ENCODE results near the gene SH3RF2.

The SH3RF2 gene

DNA sequence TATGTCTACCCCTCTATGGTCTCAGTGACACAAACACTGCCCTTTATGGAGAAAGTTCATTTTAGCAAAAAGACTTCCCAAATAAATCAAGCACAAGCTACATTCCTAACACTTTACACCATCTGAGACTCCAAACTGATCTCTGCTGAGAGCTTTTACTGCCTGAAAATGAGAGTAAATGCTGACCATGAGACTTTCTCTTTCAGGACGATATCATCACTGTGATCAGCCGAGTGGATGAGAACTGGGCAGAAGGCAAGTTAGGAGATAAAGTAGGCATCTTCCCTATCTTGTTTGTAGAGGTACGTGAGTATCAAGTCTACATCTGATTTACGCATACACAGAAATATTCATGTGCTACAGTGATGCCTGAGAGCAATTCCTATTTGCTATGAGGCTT is 67.5 kb downstream of the SH3RF2 start:
- H4K20me1 ChIP-seq (ENCODE audit: insufficient read depth, low read length), result no peaks in the 10 kb centered on the region
- no peaks in the 10 kb centered on the region for H3K79me2 ChIP-seq (ENCODE audit: low read length)
- no peak overlapping the region for H3K4me2 ChIP-seq (ENCODE audit: low read depth, low read length)
- no peaks in the 10 kb centered on the region for H3K36me3 ChIP-seq (replicated peaks; ENCODE audit: insufficient read depth, low read length)
- no peak overlapping the region for H2AFZ ChIP-seq (ENCODE audit: low read length)
- no peaks in the 10 kb centered on the region for H3F3A ChIP-seq (ENCODE audit: insufficient read depth, low read length)
- H3K9ac ChIP-seq (ENCODE audit: low read length), result no peak overlapping the region
- H3K9me3 ChIP-seq (replicated peaks; ENCODE audit: insufficient read depth, low read length), result no peaks in the 10 kb centered on the region
- no peak overlapping the region for H3K27ac ChIP-seq (ENCODE audit: low read length)
- no peak for TF ChIP-seq EZH2 (optimal IDR thresholded peaks at IDR 0.05; ENCODE audit: low read depth, low read length)
- TF ChIP-seq, protein P1, sequence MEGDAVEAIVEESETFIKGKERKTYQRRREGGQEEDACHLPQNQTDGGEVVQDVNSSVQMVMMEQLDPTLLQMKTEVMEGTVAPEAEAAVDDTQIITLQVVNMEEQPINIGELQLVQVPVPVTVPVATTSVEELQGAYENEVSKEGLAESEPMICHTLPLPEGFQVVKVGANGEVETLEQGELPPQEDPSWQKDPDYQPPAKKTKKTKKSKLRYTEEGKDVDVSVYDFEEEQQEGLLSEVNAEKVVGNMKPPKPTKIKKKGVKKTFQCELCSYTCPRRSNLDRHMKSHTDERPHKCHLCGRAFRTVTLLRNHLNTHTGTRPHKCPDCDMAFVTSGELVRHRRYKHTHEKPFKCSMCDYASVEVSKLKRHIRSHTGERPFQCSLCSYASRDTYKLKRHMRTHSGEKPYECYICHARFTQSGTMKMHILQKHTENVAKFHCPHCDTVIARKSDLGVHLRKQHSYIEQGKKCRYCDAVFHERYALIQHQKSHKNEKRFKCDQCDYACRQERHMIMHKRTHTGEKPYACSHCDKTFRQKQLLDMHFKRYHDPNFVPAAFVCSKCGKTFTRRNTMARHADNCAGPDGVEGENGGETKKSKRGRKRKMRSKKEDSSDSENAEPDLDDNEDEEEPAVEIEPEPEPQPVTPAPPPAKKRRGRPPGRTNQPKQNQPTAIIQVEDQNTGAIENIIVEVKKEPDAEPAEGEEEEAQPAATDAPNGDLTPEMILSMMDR (IDR thresholded peaks at IDR 0.05; ENCODE audit: low read length), result no peak
- no peak for TF ChIP-seq EZH2phosphoT487 (IDR thresholded peaks at IDR 0.05; ENCODE audit: low read length)
- no peaks in the 10 kb centered on the region for H3K9me2 ChIP-seq (replicated peaks; ENCODE audit: insufficient read depth, low read length)
- no peak for DNase-seq
- no peaks in the 10 kb centered on the region for H3K27me3 ChIP-seq (replicated peaks; ENCODE audit: insufficient read depth, low read length)
- H3K4me3 ChIP-seq (ENCODE audit: low read length), result no peak overlapping the region
- H3K4me1 ChIP-seq (ENCODE audit: low read length), result no peaks in the 10 kb centered on the region

DNA sequence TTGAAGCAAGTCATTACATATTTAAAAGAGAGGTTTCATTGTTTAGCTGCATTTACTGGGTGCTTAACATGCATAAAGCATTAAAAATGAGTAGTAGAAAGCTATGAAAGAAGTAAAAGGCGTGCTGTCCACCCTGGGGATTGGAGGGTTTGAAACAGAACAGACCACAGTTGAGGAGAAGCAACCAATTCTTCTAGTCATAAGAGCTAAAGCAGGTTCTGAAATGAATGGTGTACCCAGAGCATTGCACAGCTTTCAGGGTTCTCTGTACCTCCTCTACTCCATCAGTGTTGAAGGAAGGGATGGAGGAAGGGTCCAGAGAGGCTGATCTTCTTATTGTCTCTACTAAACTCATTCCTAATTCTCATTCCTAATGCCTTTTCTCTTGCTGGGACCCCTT is 68.9 kb downstream of the SH3RF2 start:
- Histone ChIP-seq H3K27ac (ENCODE audit: low read length) (no peak overlapping the region), H3K79me2 (ENCODE audit: low read length) (no peaks in the 10 kb centered on the region), H3K4me3 (ENCODE audit: low read length) (no peak overlapping the region), H3K36me3 (replicated peaks; ENCODE audit: insufficient read depth, low read length) (no peaks in the 10 kb centered on the region), H3K9me3 (replicated peaks; ENCODE audit: insufficient read depth, low read length) (no peaks in the 10 kb centered on the region), H3K27me3 (replicated peaks; ENCODE audit: insufficient read depth, low read length) (no peaks in the 10 kb centered on the region), H3K9me2 (replicated peaks; ENCODE audit: insufficient read depth, low read length) (no peaks in the 10 kb centered on the region), H3F3A (ENCODE audit: insufficient read depth, low read length) (no peaks in the 10 kb centered on the region), H3K4me1 (ENCODE audit: low read length) (no peaks in the 10 kb centered on the region), H2AFZ (ENCODE audit: low read length) (no peak overlapping the region), H4K20me1 (ENCODE audit: insufficient read depth, low read length) (no peaks in the 10 kb centered on the region), H3K9ac (ENCODE audit: low read length) (no peak overlapping the region), H3K4me2 (ENCODE audit: low read depth, low read length) (no peak overlapping the region)
- no peak for DNase-seq
- no peak for TF ChIP-seq EZH2 (optimal IDR thresholded peaks at IDR 0.05; ENCODE audit: low read depth, low read length)
- TF ChIP-seq, protein P1 (IDR thresholded peaks at IDR 0.05; ENCODE audit: low read length), result no peak
- TF ChIP-seq EZH2phosphoT487 (IDR thresholded peaks at IDR 0.05; ENCODE audit: low read length), result no peak

DNA sequence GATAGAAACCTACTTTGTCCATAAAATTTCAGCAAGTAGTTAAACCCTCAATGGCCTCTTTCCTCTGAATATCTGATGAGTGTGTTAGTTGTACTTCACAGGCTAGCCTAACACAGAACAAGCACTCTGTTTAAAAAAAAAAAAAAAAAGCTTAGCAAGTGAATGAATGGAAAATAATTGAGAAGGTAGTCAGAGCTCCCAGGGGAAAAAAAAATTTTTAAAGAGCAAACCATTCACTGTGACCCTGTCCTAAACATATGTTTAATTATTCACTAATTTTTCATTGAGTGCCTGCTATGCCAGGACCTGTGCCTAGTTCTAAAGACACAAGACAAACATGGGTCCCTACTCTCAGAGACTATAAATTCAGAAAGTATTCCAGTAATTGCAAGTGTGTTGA is 69.3 kb downstream of the SH3RF2 start:
- DNase-seq, result no peak
- H2AFZ ChIP-seq (ENCODE audit: low read length), result no peak overlapping the region
- no peak overlapping the region for H3K4me2 ChIP-seq (ENCODE audit: low read depth, low read length)
- H3K27me3 ChIP-seq (replicated peaks; ENCODE audit: insufficient read depth, low read length), result no peaks in the 10 kb centered on the region
- no peaks in the 10 kb centered on the region for H3F3A ChIP-seq (ENCODE audit: insufficient read depth, low read length)
- no peak for TF ChIP-seq EZH2phosphoT487 (IDR thresholded peaks at IDR 0.05; ENCODE audit: low read length)
- TF ChIP-seq, protein P1 (IDR thresholded peaks at IDR 0.05; ENCODE audit: low read length), result no peak
- TF ChIP-seq EZH2 (optimal IDR thresholded peaks at IDR 0.05; ENCODE audit: low read depth, low read length), result no peak
- H3K27ac ChIP-seq (ENCODE audit: low read length), result no peak overlapping the region
- no peaks in the 10 kb centered on the region for H3K9me3 ChIP-seq (replicated peaks; ENCODE audit: insufficient read depth, low read length)
- no peak overlapping the region for H3K9ac ChIP-seq (ENCODE audit: low read length)
- no peaks in the 10 kb centered on the region for H3K79me2 ChIP-seq (ENCODE audit: low read length)
- H3K4me3 ChIP-seq (ENCODE audit: low read length), result no peak overlapping the region
- H3K36me3 ChIP-seq (replicated peaks; ENCODE audit: insufficient read depth, low read length), result no peaks in the 10 kb centered on the region
- H3K9me2 ChIP-seq (replicated peaks; ENCODE audit: insufficient read depth, low read length), result no peaks in the 10 kb centered on the region
- no peaks in the 10 kb centered on the region for H4K20me1 ChIP-seq (ENCODE audit: insufficient read depth, low read length)
- no peaks in the 10 kb centered on the region for H3K4me1 ChIP-seq (ENCODE audit: low read length)
